Erythroblast (primary cell): Measurements from ENCODE around the gene HAGH.

Experiments
- GATA1 ChIP-seq: IDR thresholded peaks from 2 replicates; pipeline ENCODE4 v1.6.1; 2011; ENCODE audit warnings: low read depth, mild to moderate bottlenecking, control low read depth, low read length, moderate library complexity
- POLR2A ChIP-seq: IDR thresholded peaks from 2 replicates; pipeline ENCODE4 v1.6.1; 2011; ENCODE audit warnings: mild to moderate bottlenecking, low read length

- TF ChIP-seq POLR2A, result no peak
- TF ChIP-seq GATA1, result no peak
These were observed 33.0 kb upstream of the HAGH start for GRCh38 chr16:1859650-1860049.
